K562 (cell line): ENCODE results near the gene APCDD1. TPM values are rescaled to one million over a fixed set of nuclear protein-coding genes. Genes with fewer than 3 reads are reported as not detected.

Source experiments
- ATAC-seq: fragments of 200-7000 bp; cut with Tn5 transposase; 3 replicates; pipeline ENCODE4 v1.9.1; 2020; ENCODE audit warnings: moderate library complexity
- BruUV-seq: library from RNA; stranded (reverse); fragments of 400-500 nt; replicated peaks from 2 replicates; lab custom pipeline; 2021; lab: Mats Ljungman, UMichigan
- CTCF ChIA-PET: fragments of 300-600 bp; formaldehyde crosslinking; extraction: SDS; loops from one replicate; lab custom pipeline; 2021; ENCODE audit warnings: low intra/inter-chr PET ratio; lab: Yijun Ruan, JAX
- POLR2A ChIA-PET: fragments of 300-600, 350-650 bp; sonication (Branson Sonifier 250); formaldehyde crosslinking; extraction: SDS; loops from one replicate; lab custom pipeline; 2021; ENCODE audit warnings: antibody characterized with exemption, inconsistent platforms; lab: Yijun Ruan, JAX
- DNase-seq, 4 experiments: peaks; one replicate each; pipeline versions ENCODE4 v3.0.0 to v3.0.0-alpha.2; 2011 to 2018; ENCODE audit warnings: low spot score in 3 of 4, mixed read lengths in 3 of 4; ENCODE audit errors: extremely low read depth in 1 of 4
- FAIRE-seq: peaks from 2 replicates; lab custom pipeline; 2011; peaks lifted over from hg19 to GRCh38; lab: Jason Lieb, UNC
- H2AFZ ChIP-seq: 2 replicates; pipeline ENCODE4 v1.6.0; 2011; ENCODE audit warnings: low read depth, low read length, control low read depth, inconsistent platforms
- H3K27ac ChIP-seq: fragments of 200-600 bp; 3 replicates; pipeline ENCODE4 v1.8.0; 2011; ENCODE audit warnings: low read depth, mild to moderate bottlenecking, control low read depth, inconsistent platforms, low read length, moderate library complexity, mixed read lengths; ENCODE audit errors: extremely low read depth
- H3K27me3 ChIP-seq, 2 experiments: fragments of 300-600 bp in 1 of 2; 2 replicates in 1 of 2; 3 replicates in 1 of 2; pipeline versions ENCODE4 v1.6.0 to v1.8.0; 2011; ENCODE audit warnings: inconsistent platforms in 2 of 2, low read length in 2 of 2, mild to moderate bottlenecking in 1 of 2, mixed read lengths in 1 of 2, moderate library complexity in 1 of 2; ENCODE audit not compliant: control insufficient read depth in 2 of 2, insufficient read depth in 2 of 2
- H3K36me3 ChIP-seq: fragments of 300-600 bp; 3 replicates; pipeline ENCODE4 v1.8.0; 2011; ENCODE audit warnings: mild to moderate bottlenecking, low read length, inconsistent platforms; ENCODE audit not compliant: control insufficient read depth, insufficient read depth
- H3K4me1 ChIP-seq, 2 experiments: fragments of 200-600 bp in 1 of 2; replicated peaks in 1 of 2; 2 replicates in 1 of 2; 3 replicates in 1 of 2; pipeline versions ENCODE4 v1.5.1 to v1.8.0; 2011; ENCODE audit warnings: inconsistent platforms in 2 of 2, low read length in 2 of 2, mild to moderate bottlenecking in 1 of 2, mixed read lengths in 1 of 2, moderate library complexity in 1 of 2; ENCODE audit not compliant: control insufficient read depth in 2 of 2, insufficient read depth in 2 of 2
- H3K4me2 ChIP-seq: 2 replicates; pipeline ENCODE4 v1.6.1; 2011; ENCODE audit warnings: low read length, control low read depth, inconsistent platforms, mixed read lengths; ENCODE audit not compliant: insufficient read depth
- H3K4me3 ChIP-seq: fragments of 200-600 bp; sonication (generic), shearing (Covaris generic); 2 replicates; pipeline ENCODE4 v1.5.1; 2016; ENCODE audit warnings: control low read depth, inconsistent platforms
- H3K79me2 ChIP-seq: fragments of 200-600 bp; 3 replicates; pipeline ENCODE4 v1.8.0; 2011; ENCODE audit warnings: low read length, inconsistent platforms; ENCODE audit not compliant: control insufficient read depth, insufficient read depth
- H3K9ac ChIP-seq, 2 experiments: 2 replicates each; pipeline versions ENCODE4 v1.6.0 to v1.6.1; 2011; ENCODE audit warnings: low read depth in 2 of 2, low read length in 2 of 2, control low read depth in 1 of 2, inconsistent platforms in 1 of 2, mild to moderate bottlenecking in 1 of 2, mixed read lengths in 1 of 2; ENCODE audit not compliant: insufficient read depth in 1 of 2
- H3K9me1 ChIP-seq: one replicate; pipeline ENCODE4 v1.6.0; 2011; ENCODE audit warnings: inconsistent platforms, mild to moderate bottlenecking, low read length, moderate library complexity; ENCODE audit not compliant: control insufficient read depth, insufficient read depth
- H3K9me3 ChIP-seq: replicated peaks from 2 replicates; pipeline ENCODE4 v1.5.1; 2011; ENCODE audit warnings: low read depth, low read length, inconsistent platforms; ENCODE audit not compliant: control insufficient read depth, insufficient read depth
- H4K20me1 ChIP-seq: replicated peaks from 2 replicates; pipeline ENCODE4 v1.6.1; 2011; ENCODE audit warnings: low read length, inconsistent platforms, mixed read lengths; ENCODE audit not compliant: control insufficient read depth, insufficient read depth
- CHD1 ChIP-seq: fragments of 200-600 bp; sonication (generic); IDR thresholded peaks from one replicate; pipeline ENCODE4 v1.6.1; 2012; ENCODE audit warnings: mild to moderate bottlenecking, moderate library complexity, low read length, inconsistent platforms
- FOXJ2 ChIP-seq: fragments of 200-800 bp; sonication (Bioruptor generic); IDR thresholded peaks from 2 replicates; pipeline ENCODE4 v1.6.1; 2016; ENCODE audit warnings: missing genetic modification characterization, missing compliant biosample characterization
- KAT2B ChIP-seq: IDR thresholded peaks from one replicate; pipeline ENCODE4 v1.6.1; 2012; ENCODE audit warnings: low read depth, mild to moderate bottlenecking, control low read depth, inconsistent platforms, low read length, moderate library complexity
- MAFK ChIP-seq: IDR thresholded peaks from 2 replicates; pipeline ENCODE4 v1.6.1; 2011; ENCODE audit warnings: low read length, improper control_type of control experiment
- PHB2 ChIP-seq: fragments of 450-650 bp; IDR thresholded peaks from 2 replicates; pipeline ENCODE4 v1.6.1; 2017; ENCODE audit warnings: low read depth
- PHTF2 ChIP-seq: fragments of 250-450 bp; sonication (Bioruptor Pico); IDR thresholded peaks from 2 replicates; pipeline ENCODE4 v1.5.0; 2021; ENCODE audit warnings: mild to moderate bottlenecking
- RBM17 ChIP-seq: fragments of 200-400 bp; formaldehyde crosslinking; IDR thresholded peaks from 2 replicates; pipeline ENCODE4 v1.6.1; 2017; ENCODE audit warnings: low read depth, mild to moderate bottlenecking, low read length, borderline replicate concordance
- SAFB2 ChIP-seq: fragments of 200-400 bp; formaldehyde crosslinking; IDR thresholded peaks from 2 replicates; pipeline ENCODE4 v1.6.1; 2018; ENCODE audit warnings: borderline replicate concordance, low read length, low read depth, moderate library complexity; ENCODE audit not compliant: severe bottlenecking
- SIN3B ChIP-seq: fragments of 450-650 bp; IDR thresholded peaks from 2 replicates; pipeline ENCODE4 v1.6.1; 2017; ENCODE audit warnings: low read depth, mild to moderate bottlenecking, moderate library complexity
- SNIP1 ChIP-seq: fragments of 450-650 bp; IDR thresholded peaks from 2 replicates; pipeline ENCODE4 v1.7.1; 2017; ENCODE audit warnings: low read depth, mild to moderate bottlenecking
- SP2 ChIP-seq: IDR thresholded peaks from 2 replicates; pipeline ENCODE4 v1.6.1; 2011; ENCODE audit warnings: mild to moderate bottlenecking, low read depth, low read length, moderate library complexity; ENCODE audit not compliant: poor library complexity, severe bottlenecking; ENCODE audit errors: extremely low read depth
- TCF7L2 ChIP-seq: fragments of 150-350 bp; IDR thresholded peaks from 2 replicates; pipeline ENCODE4 v1.6.1; 2016; ENCODE audit warnings: low read depth, mild to moderate bottlenecking, low read length, moderate library complexity
- TSHZ1 ChIP-seq: fragments of 250-450 bp; sonication (Bioruptor Pico); IDR thresholded peaks from 2 replicates; pipeline ENCODE4 v1.4.0; 2020; ENCODE audit warnings: mild to moderate bottlenecking, moderate library complexity
- ZNF239 ChIP-seq: fragments of 250-450 bp; sonication (Bioruptor Pico); IDR thresholded peaks from 2 replicates; pipeline ENCODE4 v1.4.0; 2020; ENCODE audit warnings: mild to moderate bottlenecking
- ZNF75A ChIP-seq: fragments of 450-650 bp; formaldehyde crosslinking; IDR thresholded peaks from 2 replicates; pipeline ENCODE4 v1.4.0; 2020; ENCODE audit warnings: mild to moderate bottlenecking
- WGBS: fragments of 100-300 bp; shearing (Covaris generic); methylation state at CpG from one replicate; pipeline ENCODE4 v1.1.6; 2016; ENCODE audit warnings: low coverage, mixed read lengths; ENCODE audit not compliant: insufficient coverage; ENCODE audit errors: missing lambda C conversion rate; 5-methylcytosine and 5-hydroxymethylcytosine counted together
- in situ Hi-C: fragments of 300-500 bp; cut with MboI; formaldehyde crosslinking; loops from 4 replicates; pipeline ENCODE4 v1.15.0; 2018; ENCODE audit warnings: inconsistent platforms, mixed read lengths
- intact Hi-C: fragments of 100-400 bp; cut with micrococcal nuclease; formaldehyde crosslinking; loops from 2 replicates; pipeline ENCODE4 v1.14.2; 2022
- polyA plus RNA-seq, 8 experiments: library from polyadenylated mRNA; depleted of rRNA in 4 of 8; stranded (reverse) in 5 of 8; unstranded in 3 of 8; fragments of >200 nt; fragmentation: Nextera tagmentation in 2 of 8; fragmentation: Illumina TruSeq in 1 of 8; extraction: Ambion mirVana in 2 of 8; extraction: Trizol in 1 of 8; gene quantifications; 2 replicates each; pipeline versions ENCODE4 v1.2.1 to v1.2.3, GENCODE V29; 2011 to 2014; ENCODE audit warnings: inconsistent platforms in 1 of 8, missing spikeins in 1 of 8
- total RNA-seq, 7 experiments: library from RNA; depleted of rRNA in 6 of 7; stranded (reverse); fragments of >200 nt in 6 of 7; fragmentation: Illumina TruSeq in 2 of 7; extraction: Trizol in 2 of 7; gene quantifications; 2 replicates each; pipeline versions ENCODE4 v1.2.1 to v1.2.3, GENCODE V29; 2011 to 2021; ENCODE audit warnings: low replicate concordance in 1 of 7

APCDD1 gene
- total and polyA plus RNA-seq, 9 of the 15 experiments (the other 6 are each of a cell fraction or from before 2014, with no cell fraction given), result 0.07 TPM; not detected in 8

DNA sequence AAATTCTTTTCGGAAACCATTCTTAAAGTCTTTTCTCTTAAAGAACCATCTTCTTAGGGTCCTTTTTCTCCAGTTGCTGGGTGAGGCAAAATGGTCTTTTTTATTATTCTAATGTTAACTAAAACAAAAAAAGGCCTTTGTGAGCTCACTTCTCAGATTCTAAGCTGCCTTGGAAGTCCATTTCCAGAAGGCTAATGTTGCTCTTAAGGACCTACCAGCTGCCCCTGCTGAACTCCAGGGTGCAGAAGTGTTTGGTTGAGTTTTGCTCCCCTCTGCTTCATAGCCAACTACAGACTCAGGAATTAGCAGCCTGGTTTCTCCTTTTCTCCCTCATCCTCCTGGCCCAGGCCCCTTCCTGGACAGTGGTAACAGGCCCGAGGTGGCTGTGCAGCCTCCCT is 23.4 kb downstream of the APCDD1 start:
- Histone ChIP-seq H3K36me3 (no peaks in the 10 kb centered on the region), H3K4me3 (no peak overlapping the region), H3K27me3 (peaks cover 31 to 55% of the 10 kb centered on the region in 2 experiments), H3K9me3 (no peaks in the 10 kb centered on the region), H4K20me1 (no peaks in the 10 kb centered on the region; the same call in 1 of the 2 replicates), H3K4me2 (no peak overlapping the region), H3K9ac (no peak overlapping the region), H3K79me2 (no peaks in the 10 kb centered on the region), H3K27ac (no peak overlapping the region), H3K4me1 (no peaks in the 10 kb centered on the region), H3K9me1 (no peaks in the 10 kb centered on the region), H2AFZ (no peak overlapping the region)
- BruUV-seq, result no TSS peak
- no peak for DNase-seq
- CTCF ChIA-PET, result no interaction called here
- no peak for ATAC-seq
- FAIRE-seq, result no peak
- in situ Hi-C loops, result no loop called here
- intact Hi-C loops, result no loop called here
- POLR2A ChIA-PET, result no interaction called here
- no peak for TF ChIP-seq PHTF2
- TF ChIP-seq MAFK, result no peak
- no peak for TF ChIP-seq FOXJ2 (tag)
- no peak for TF ChIP-seq SP2
- no peak for TF ChIP-seq ZNF239
- no peak for TF ChIP-seq RBM17
- no peak for TF ChIP-seq CHD1
- no peak for TF ChIP-seq ZNF75A (CRISPR knock-in tag)
- TF ChIP-seq TCF7L2, result no peak
- no peak for TF ChIP-seq PHB2
- no peak for TF ChIP-seq SAFB2
- TF ChIP-seq TSHZ1, result no peak
- no peak for TF ChIP-seq SIN3B
- no peak for TF ChIP-seq KAT2B
- no peak for TF ChIP-seq SNIP1
- 0% methylated on average over 2 of the region's 2 CpGs for WGBS
